GM10248 (cell line): Measurements from ENCODE around the gene DCAF16.

Experiments used
- CTCF ChIA-PET: fragments of 300-600 bp; sonication (Branson Sonifier 250); formaldehyde crosslinking; extraction: SDS; loops from one replicate; lab custom pipeline; 2021; ENCODE audit warnings: antibody characterized with exemption; lab: Yijun Ruan, JAX
- POLR2A ChIA-PET: fragments of 350-650 bp; sonication (Branson Sonifier 250); formaldehyde crosslinking; extraction: SDS; loops from one replicate; lab custom pipeline; 2020; ENCODE audit warnings: antibody characterized with exemption; lab: Yijun Ruan, JAX
- DNase-seq: peaks from one replicate; pipeline ENCODE4 v3.0.0; 2012; ENCODE audit errors: extremely low spot score
- CTCF ChIP-seq: IDR thresholded peaks from 2 replicates; pipeline ENCODE4 v1.5.1; 2012; ENCODE audit warnings: mild to moderate bottlenecking, low read depth; ENCODE audit errors: extremely low read depth, missing control alignments, control extremely low read depth

DCAF16 gene

GRCh38 chr4:17761062-17761461 lies 49.5 kb downstream of the DCAF16 start:
- ChIA-PET CTCF (no interaction called here), POLR2A (no interaction called here)
- no peak for DNase-seq
- TF ChIP-seq CTCF = no peak

- no peak for TF ChIP-seq CTCF
- no peak for DNase-seq
- ChIA-PET CTCF (no interaction called here), POLR2A (no interaction called here)
Observed at GRCh38 chr4:17760626-17761025, 49.9 kb downstream of the DCAF16 start.

GRCh38 chr4:17758485-17758884 lies 52.1 kb downstream of the DCAF16 start:
- ChIA-PET POLR2A (no interaction called here), CTCF (no interaction called here)
- DNase-seq = no peak
- no peak for TF ChIP-seq CTCF

- DNase-seq = no peak
- ChIA-PET CTCF (no interaction called here), POLR2A (no interaction called here)
- no peak for TF ChIP-seq CTCF
Observed at GRCh38 chr4:17757621-17758020, 52.9 kb downstream of the DCAF16 start.

- no peak for TF ChIP-seq CTCF
- CTCF ChIA-PET = interaction anchor here (1.5 kb wide), 1 partner anchor 9 kb away, joined by 3 read pairs; no protein-coding TSS in a partner anchor
- POLR2A ChIA-PET = no interaction called here
- no peak for DNase-seq
Observed at GRCh38 chr4:17753646-17754045, 56.9 kb downstream of the DCAF16 start.
